GM12891 (cell line): ENCODE data around the gene NANS.

ENCODE experiments used
- PAX5 ChIP-seq: IDR thresholded peaks from 2 replicates; pipeline ENCODE4 v1.6.1; 2011; ENCODE audit warnings: low read length, moderate library complexity, mild to moderate bottlenecking; ENCODE audit not compliant: insufficient read depth, severe bottlenecking
- POLR2A ChIP-seq: IDR thresholded peaks from 2 replicates; pipeline ENCODE4 v1.6.1; 2011; ENCODE audit warnings: low read depth, low read length, control low read depth
- POLR2AphosphoS5 ChIP-seq: IDR thresholded peaks from 2 replicates; pipeline ENCODE4 v1.6.1; 2011; ENCODE audit warnings: low read depth, low read length, control low read depth
- POU2F2 ChIP-seq: IDR thresholded peaks from 2 replicates; pipeline ENCODE4 v1.6.1; 2011; ENCODE audit warnings: low read depth, mild to moderate bottlenecking, control low read depth, low read length, moderate library complexity
- TAF1 ChIP-seq: IDR thresholded peaks from 2 replicates; pipeline ENCODE4 v1.6.1; 2011; ENCODE audit warnings: low read depth, low read length, control low read depth

DNA sequence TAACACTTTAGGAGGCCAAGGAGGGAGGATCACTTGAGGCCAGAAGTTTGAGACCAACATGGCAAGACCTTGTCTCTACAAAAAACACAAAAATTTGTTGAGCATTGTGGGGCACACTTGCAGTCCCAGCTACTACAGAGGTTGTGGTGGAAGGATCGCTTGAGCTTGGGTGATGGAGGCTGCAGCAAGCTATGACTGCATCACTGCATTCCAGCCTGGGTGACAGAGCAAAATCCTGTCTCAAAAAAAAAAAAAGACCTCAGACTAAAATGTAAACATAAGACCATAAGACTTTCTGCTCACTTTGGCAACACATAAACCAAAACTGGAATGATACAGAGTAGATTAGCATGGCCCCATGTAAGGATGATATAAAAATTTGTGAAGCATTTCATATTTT is 24.6 kb upstream of the NANS start:
- TF ChIP-seq TAF1: no peak
- TF ChIP-seq POLR2AphosphoS5: no peak
- no peak for TF ChIP-seq POLR2A
- TF ChIP-seq POU2F2: no peak
- TF ChIP-seq PAX5: no peak
